Measurements from ENCODE around the gene RCOR2. TPM values are rescaled to one million over a fixed set of nuclear protein-coding genes. Genes with fewer than 3 reads are reported as not detected.

The RCOR2 gene
- total RNA-seq, 1 donor from 2014 or later, result 1.3 TPM

DNA sequence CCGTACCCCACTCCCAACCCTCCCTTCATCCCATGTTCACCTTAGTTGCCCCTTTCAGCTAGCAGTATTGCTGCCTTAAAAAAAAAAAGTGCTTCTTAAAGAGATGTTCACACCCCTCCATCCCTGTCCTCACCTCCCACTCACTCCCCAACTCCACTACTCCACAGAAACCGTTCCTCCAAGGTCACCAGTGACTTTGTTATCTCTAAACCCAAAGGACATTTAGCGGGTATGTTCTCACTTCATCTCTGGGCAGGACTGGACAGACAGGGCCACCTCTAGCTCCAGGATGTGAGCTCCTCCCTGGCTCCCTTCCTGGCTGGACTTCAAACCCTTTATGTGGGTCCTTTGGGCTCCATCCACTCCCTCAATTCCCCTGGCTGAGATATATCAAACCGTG, 6.4 kb upstream of the RCOR2 start:
- DNase-seq (ENCODE audit: low read depth, low spot score), result no peak

DNA sequence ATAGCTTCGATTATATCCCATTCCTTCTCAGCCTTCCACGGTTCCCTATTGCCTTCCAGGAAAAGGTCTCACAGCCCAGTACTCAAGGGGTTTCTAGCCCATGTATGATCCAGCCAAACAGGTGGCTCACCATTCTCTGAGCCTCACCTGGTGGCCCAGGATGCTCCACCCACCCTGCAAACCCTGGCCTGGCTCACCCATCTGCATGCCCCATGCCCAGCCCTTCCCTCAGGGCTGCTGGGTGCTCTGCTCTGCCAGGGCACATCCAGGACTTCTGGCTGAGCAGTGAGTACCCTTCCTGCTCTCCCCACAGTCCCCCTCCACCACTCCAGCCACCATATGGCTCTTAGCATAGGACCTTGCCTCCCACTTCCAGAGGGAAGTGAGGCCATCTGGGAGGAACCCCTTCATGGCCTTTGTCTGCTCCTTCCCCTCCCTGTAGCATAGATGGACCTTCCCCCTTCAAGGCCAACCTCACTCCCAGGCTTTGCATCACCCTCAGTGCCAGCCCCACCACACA, 5.8 kb upstream of the RCOR2 start:
- DNase-seq (ENCODE audit: low read depth, low spot score), result no peak

GRCh38 chr11:63920939-63921417, 4.0 kb upstream of the RCOR2 start:
- DNase-seq (ENCODE audit: low read depth, low spot score), result no peak

DNA sequence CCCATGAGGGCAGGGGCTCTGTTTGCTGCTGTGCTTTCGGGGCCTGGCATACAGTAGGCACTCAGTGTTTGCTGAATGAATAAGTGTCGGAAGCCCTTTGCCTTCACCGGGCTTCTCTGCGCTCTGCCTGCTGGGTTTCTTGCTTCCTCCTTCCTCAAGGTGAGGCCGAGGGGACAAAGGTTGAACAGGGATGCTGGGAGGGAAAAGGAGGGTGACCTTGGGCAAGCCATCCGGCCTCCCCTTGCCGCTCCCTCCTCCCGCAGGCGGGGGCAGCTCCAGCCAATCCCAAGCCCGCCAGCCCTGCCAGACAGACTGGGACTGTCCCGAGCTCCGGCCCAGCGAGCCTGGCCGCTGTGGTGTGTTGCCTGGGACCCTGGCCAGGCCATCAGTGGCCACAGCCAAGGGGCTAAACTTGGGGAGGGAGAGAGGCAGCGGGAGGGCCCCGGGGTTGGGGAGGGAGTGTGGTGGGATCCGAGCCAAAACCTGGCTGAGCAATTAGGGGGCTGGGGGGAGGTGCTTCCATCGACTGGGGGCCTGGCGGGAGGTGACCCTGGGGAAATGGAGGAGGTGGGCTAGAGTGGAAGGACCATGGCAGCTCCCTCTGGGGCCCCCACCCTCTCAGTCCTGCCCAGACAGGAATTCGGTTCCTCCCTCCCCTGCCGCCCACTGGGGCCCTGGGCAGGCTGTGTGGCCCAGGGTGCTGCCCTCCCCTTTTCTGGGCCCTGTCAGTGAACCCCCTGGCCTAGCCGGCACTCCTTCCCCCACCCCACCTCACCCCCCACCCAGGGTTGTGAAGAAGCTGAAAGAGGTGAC, 3.4 kb upstream of the RCOR2 start:
- no peak for DNase-seq (ENCODE audit: low read depth, low spot score)

DNA sequence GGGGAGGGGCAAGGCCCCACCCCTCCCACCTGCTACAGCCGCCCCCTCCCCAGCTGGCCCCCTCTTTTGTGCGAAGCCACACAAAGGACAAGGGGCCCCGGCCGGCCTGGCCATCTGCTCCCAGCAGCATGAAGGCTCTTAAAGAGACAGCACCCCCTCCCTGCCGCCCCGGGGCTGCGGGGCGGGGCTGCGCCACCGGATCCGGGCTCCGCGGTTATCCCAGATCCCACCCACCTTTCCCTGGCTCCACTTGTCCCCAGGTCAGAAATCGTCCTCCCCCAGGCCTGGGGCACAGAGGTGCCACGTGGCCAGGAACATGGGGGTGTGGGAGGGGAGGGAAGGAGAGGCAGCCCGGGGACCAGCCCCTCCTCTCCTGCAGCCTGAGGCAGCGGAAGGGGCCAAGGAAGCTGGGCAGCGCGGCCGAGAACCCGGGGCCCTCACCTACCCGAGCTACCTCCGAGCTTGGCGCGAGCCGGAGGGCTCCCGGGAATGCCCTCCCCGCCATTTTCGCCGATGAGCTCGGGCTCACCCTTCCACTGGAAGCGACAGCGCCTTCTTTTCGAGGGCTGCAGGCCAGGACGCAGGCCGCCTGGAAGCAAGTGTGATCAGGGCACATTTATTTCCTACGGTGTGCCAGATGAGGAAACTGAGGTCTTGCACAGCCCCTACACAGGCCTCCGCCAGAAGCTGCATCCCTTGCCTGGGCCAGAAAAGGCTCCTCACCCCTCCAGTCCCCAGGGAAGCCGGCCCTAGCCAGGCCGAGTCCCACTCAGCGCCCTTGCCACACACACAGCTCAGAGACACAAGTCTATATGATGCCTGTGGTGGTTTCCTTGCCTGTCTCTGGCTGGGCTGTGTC, 2.5 kb upstream of the RCOR2 start:
- no peak for DNase-seq (ENCODE audit: low read depth, low spot score)

- DNase-seq (ENCODE audit: low read depth, low spot score), result no peak
Observed at GRCh38 chr11:63918507-63919191, 1.7 kb upstream of the RCOR2 start.

DNA sequence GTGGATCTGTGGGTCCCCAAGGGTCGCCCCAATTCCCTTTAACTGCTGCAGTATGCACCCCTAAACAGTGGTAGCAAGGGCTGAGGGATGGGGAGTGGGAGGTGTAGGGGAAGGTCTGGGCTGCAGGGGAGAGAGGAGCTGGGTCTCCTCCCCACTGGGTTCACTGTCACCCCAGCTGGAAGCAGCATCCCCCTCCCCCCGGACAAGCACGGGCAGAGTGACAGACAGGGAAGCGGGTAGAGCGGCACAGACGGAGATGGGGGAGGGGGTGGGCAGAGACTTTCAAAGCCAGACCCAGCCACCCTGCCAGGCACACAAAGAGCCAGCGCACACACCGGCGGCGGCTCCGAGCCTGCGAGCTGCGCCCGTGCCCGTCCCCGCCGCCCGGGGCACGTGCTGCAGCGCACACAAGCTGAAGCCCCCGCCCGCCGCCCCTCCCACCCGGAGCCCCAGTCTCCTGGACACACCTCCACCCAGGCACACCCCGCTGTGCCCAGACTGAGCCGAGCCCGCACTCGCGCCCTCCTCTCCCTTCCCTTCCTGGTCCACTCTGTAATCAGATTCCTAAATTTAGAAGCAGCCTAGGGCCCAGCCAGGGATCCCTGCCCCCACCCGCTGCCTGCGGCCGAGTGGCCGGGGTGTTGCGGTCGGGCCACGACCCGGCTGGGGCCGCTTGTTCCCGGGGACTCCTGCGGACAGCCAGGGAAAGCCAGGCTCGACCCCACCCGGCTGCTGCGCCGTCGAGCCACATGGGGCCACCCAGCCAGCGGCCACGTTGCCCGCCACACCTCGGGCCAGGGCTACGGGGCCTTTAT, 935 bp upstream of the RCOR2 start:
- no peak for DNase-seq (ENCODE audit: low read depth, low spot score)

DNA sequence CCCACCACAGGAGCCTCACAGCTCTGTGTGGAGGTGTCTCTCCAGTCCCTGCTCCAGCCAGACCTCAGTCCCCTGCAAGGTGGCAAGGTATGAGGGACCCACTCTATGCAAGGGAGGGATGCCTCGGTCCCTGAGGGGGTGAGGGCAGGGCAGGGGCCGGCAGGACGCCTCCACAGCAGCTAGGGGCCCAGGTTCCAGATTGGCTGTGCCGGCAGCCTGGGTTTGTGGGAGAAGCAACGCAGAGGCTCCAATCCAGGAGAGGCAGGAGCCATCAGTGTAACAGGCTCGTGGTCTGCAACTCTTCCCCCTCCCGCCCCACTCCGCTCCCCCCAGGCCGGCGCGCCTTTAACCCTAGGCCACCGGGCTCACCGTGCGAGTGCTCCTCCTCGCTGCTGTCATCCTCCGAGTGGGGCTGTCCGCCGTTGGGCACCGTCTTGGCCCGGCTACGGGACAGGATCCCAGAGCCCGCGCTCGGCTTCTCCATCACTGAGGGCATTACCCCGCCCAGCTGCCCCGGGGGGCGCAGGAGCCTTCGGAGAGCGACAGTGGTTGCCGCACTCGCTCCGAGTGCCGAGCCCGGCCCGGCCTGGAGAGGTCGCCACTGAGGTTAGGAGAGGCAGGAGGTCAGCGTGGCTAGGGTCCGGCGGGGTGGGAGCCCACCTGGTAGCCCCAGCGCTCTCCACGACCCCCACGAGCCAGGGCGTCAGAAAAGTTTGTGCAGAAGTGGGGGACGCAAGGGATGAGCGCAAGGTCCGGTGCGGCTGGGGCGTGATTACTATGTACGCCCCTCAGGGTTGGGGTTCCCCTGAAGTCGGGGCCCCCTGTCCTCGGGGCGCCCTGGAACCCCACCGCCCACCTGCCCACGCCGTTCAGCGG, 765 bp downstream of the RCOR2 start:
- no peak for DNase-seq (ENCODE audit: low read depth, low spot score)

DNA sequence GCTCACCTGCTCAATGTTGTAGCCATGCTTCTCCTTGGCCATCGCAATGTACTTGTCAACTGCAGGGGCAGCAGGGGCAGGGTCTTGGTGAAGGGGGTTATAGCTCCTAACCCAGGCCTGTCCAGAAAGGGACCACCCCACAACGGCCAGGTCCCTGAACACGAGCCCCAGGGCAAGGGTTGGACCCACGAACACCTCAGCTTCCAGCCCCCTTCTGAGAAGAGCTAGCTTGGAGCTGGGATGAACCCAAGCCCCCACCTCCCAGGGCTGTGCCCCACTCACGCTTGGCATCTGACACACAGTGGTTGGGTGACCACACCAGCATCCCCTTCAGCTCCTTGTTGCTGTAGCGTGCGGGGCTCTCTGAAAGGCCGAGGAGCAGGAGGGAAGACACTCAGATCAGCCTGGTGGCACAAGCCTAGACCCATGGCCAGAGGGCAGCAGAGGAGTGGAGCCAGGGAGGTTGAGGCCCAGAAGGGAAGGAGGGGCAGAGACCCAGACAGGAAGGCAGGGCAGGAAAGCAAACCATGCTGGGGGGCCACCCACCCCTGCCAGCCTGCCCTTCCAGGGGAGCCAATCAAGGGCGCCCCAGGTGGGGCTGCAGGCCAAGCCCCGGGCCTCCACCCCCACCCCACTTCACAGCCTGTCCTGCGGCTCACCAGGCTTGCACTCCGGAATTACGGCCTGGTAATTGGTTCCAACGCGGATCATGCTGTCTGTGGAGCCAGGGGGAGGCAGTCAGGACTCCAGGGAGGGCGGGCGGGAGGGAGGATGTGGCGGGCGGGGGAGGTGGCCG, 1.9 kb downstream of the RCOR2 start:
- no peak for DNase-seq (ENCODE audit: low read depth, low spot score)

GRCh38 chr11:63913866-63914830, 2.8 kb downstream of the RCOR2 start:
- DNase-seq (ENCODE audit: low read depth, low spot score), result no peak

DNA sequence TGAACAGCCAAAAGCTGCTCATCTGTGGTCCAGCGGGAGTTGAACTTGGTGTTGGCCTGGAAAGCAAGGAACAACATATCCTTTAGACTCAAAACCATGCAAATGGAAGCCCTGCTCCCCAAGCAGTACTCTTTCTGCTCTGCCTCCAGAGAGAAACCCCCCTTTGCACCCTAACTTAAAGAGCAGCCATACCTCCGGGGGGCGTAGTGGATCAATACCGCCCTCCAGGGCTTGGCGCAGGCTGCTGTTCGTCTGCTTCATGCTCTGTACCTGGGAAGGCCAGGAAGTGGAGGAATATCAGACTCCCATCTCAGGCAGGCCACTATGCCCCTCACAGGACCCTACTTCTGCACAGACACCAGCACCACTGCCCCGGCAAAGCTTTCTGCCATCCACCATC, 4.3 kb downstream of the RCOR2 start:
- no peak for DNase-seq (ENCODE audit: low read depth, low spot score)

- no peak for DNase-seq (ENCODE audit: low read depth, low spot score)
Observed at GRCh38 chr11:63911876-63912275, 5.1 kb downstream of the RCOR2 start.

DNA sequence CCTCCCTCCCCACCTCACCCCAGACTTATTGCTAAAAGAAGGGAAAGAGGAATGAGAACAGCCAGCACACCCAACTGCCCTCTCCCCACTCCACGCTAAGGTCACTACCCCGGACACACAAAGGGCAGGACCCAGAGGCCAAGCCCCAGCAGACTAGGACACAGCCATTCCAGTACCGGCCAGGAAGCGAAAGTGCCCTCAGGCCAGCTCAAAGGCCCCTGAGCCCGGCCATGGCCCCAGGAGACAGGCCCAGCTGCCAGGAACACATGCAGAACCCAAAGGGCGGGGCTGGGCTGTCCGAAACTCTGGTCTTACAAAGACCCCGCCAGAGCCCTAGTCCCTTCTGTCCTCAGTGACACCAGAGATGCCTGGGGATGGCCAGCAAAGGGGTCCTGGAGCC, 5.5 kb downstream of the RCOR2 start:
- no peak for DNase-seq (ENCODE audit: low read depth, low spot score)

GRCh38 chr11:63910675-63911074, 6.3 kb downstream of the RCOR2 start:
- DNase-seq (ENCODE audit: low read depth, low spot score), result no peak

GRCh38 chr11:63909591-63910506, 7.1 kb downstream of the RCOR2 start:
- DNase-seq (ENCODE audit: low read depth, low spot score), result no peak

- DNase-seq (ENCODE audit: low read depth, low spot score), result no peak
Observed at GRCh38 chr11:63908631-63909401, 8.1 kb downstream of the RCOR2 start.

All from pulmonary artery endothelial cell (primary cell).